DOHH2 (cell line): ENCODE measurements around the gene LENG8.

Experiments
- H3F3A ChIP-seq: fragments of 200-600 bp; sonication (generic), shearing (Covaris generic); 2 replicates; pipeline ENCODE4 v1.6.0; 2016; ENCODE audit warnings: antibody characterized with exemption, mild to moderate bottlenecking; ENCODE audit not compliant: control insufficient read depth, insufficient read depth
- H3K27ac ChIP-seq: fragments of 200-600 bp; sonication (generic); 2 replicates; pipeline ENCODE4 v1.5.1; 2014; ENCODE audit warnings: low read depth, mild to moderate bottlenecking, low read length, moderate library complexity
- H3K27me3 ChIP-seq: fragments of 200-600 bp; sonication (generic); 2 replicates; pipeline ENCODE4 v1.6.1; 2014; ENCODE audit warnings: mild to moderate bottlenecking, low read length, mixed read lengths; ENCODE audit not compliant: control insufficient read depth
- H3K36me3 ChIP-seq: fragments of 200-600 bp; sonication (generic); 2 replicates; pipeline ENCODE4 v1.6.1; 2014; ENCODE audit warnings: mild to moderate bottlenecking, low read length, moderate library complexity, mixed read lengths; ENCODE audit not compliant: control insufficient read depth
- H3K4me1 ChIP-seq: fragments of 200-600 bp; sonication (generic); 2 replicates; pipeline ENCODE4 v1.6.1; 2014; ENCODE audit warnings: mild to moderate bottlenecking, low read length, mixed read lengths; ENCODE audit not compliant: control insufficient read depth
- H3K4me2 ChIP-seq: fragments of 200-600 bp; sonication (generic); 2 replicates; pipeline ENCODE4 v1.6.0; 2014; ENCODE audit warnings: mild to moderate bottlenecking, low read length, moderate library complexity
- H3K4me3 ChIP-seq: fragments of 200-600 bp; sonication (generic); 2 replicates; pipeline ENCODE4 v1.5.1; 2014; ENCODE audit warnings: mild to moderate bottlenecking, low read length, mixed read lengths
- H3K79me2 ChIP-seq: fragments of 200-600 bp; sonication (generic); 2 replicates; pipeline ENCODE4 v1.6.1; 2014; ENCODE audit warnings: mild to moderate bottlenecking, low read length, mixed read lengths; ENCODE audit not compliant: control insufficient read depth
- H3K9me2 ChIP-seq: fragments of 200-600 bp; sonication (generic); replicated peaks from 2 replicates; pipeline ENCODE4 v1.6.1; 2014; ENCODE audit warnings: mild to moderate bottlenecking, low read length, mixed read lengths; ENCODE audit not compliant: control insufficient read depth
- H3K9me3 ChIP-seq: fragments of 200-600 bp; sonication (generic); 2 replicates; pipeline ENCODE4 v1.6.1; 2014; ENCODE audit warnings: antibody characterized with exemption, low read length, mixed read lengths; ENCODE audit not compliant: control insufficient read depth, insufficient read depth
- H4K20me1 ChIP-seq: fragments of 200-600 bp; sonication (generic); 2 replicates; pipeline ENCODE4 v1.6.0; 2014; ENCODE audit warnings: low read depth, mild to moderate bottlenecking, antibody characterized with exemption, low read length, moderate library complexity; ENCODE audit not compliant: control insufficient read depth, insufficient read depth
- EZH2phosphoT487 ChIP-seq: fragments of 200-600 bp; sonication (generic); IDR thresholded peaks from 2 replicates; pipeline ENCODE4 v1.6.1; 2017; ENCODE audit warnings: borderline replicate concordance, mild to moderate bottlenecking, antibody characterized with exemption, low read length, moderate library complexity, mixed read lengths
- TF ChIP-seq, protein P1 (sequence below): fragments of 200-600 bp; sonication (generic); IDR thresholded peaks from one replicate; pipeline ENCODE4 v1.5.1; 2014; ENCODE audit warnings: antibody characterized with exemption, mild to moderate bottlenecking, low read depth, low read length; ENCODE audit not compliant: poor library complexity, severe bottlenecking

Gene LENG8

DNA sequence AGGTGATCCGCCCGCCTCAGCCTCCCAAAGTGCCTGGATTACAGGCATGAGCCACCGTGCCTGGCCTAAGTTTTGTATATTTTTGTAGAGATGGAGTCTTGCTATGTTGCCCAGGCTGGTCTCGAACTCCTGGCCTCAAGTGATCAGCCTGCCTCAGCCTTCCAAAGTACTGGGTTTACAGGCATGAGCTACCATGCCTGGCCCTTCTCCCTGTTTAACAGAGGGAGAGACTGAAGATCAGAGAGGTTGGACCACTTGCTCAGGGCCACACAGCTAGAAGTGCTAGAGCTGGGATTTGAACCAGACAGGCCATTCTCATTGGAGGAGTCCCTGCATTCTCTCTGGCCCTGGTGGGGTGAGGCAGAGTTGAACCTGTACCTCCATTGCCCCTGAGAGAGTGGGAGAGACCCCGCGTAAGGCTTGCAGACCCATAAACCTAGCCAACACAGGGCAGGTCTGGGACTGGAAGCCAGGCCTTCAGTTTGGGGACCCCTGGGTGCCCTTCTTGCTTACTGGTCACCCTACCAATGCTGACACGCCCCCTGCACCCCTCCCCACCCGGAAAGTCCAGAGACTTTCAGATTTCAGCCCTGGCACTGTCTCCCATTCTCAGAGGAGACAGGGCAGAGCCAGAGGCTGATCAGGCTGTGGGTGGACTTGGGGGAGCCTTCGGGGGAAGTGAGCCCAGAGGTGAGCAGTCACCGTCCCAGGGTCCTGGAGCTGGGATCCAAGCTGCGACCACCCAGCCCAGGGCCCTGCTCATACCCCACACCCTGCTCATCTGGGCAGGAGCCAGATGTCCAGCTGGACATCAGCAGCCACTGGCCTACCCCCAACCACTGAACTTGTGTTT is 20.4 kb upstream of the LENG8 start:
- no peaks in the 10 kb centered on the region for H3K36me3 ChIP-seq
- no peaks in the 10 kb centered on the region for H3K9me3 ChIP-seq
- peaks cover 2% of the 10 kb centered on the region; the same call in 1 of the 2 replicates for H3K4me1 ChIP-seq
- peaks cover 13% of the 10 kb centered on the region for H3K27me3 ChIP-seq
- no peaks in the 10 kb centered on the region for H3K79me2 ChIP-seq
- H3K4me3 ChIP-seq: no peak overlapping the region
- no peak overlapping the region for H3K27ac ChIP-seq
- no peak overlapping the region for H3K4me2 ChIP-seq
- H3F3A ChIP-seq: no peaks in the 10 kb centered on the region
- H3K9me2 ChIP-seq: no peaks in the 10 kb centered on the region
- peaks cover 3% of the 10 kb centered on the region; the same call in 1 of the 2 replicates for H4K20me1 ChIP-seq
- no peak for TF ChIP-seq EZH2phosphoT487
- TF ChIP-seq, protein P1, sequence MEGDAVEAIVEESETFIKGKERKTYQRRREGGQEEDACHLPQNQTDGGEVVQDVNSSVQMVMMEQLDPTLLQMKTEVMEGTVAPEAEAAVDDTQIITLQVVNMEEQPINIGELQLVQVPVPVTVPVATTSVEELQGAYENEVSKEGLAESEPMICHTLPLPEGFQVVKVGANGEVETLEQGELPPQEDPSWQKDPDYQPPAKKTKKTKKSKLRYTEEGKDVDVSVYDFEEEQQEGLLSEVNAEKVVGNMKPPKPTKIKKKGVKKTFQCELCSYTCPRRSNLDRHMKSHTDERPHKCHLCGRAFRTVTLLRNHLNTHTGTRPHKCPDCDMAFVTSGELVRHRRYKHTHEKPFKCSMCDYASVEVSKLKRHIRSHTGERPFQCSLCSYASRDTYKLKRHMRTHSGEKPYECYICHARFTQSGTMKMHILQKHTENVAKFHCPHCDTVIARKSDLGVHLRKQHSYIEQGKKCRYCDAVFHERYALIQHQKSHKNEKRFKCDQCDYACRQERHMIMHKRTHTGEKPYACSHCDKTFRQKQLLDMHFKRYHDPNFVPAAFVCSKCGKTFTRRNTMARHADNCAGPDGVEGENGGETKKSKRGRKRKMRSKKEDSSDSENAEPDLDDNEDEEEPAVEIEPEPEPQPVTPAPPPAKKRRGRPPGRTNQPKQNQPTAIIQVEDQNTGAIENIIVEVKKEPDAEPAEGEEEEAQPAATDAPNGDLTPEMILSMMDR: no peak

DNA sequence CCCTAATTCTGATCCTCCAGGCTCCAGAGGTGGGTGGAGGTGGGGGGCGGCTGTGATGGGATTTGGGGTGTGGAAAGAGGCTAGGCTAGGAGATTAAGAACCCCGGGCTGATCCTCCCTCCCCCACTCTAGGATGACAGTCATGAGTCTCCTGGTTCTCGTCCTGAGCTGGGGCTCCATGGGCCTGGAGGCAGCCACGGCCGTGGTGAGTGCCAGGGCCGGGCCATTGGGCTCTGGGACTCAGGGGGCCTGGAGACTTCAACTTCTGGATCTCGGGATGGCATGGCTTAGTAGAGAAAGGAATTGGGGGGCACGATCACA is 19.9 kb upstream of the LENG8 start:
- Histone ChIP-seq H3K9me3 (no peaks in the 10 kb centered on the region), H3K79me2 (no peaks in the 10 kb centered on the region), H3K27ac (no peak overlapping the region), H4K20me1 (peaks cover 3% of the 10 kb centered on the region; the same call in 1 of the 2 replicates), H3K4me1 (peaks cover 2% of the 10 kb centered on the region; the same call in 1 of the 2 replicates), H3K36me3 (no peaks in the 10 kb centered on the region), H3F3A (no peaks in the 10 kb centered on the region), H3K9me2 (no peaks in the 10 kb centered on the region), H3K27me3 (peaks cover 13% of the 10 kb centered on the region), H3K4me2 (no peak overlapping the region), H3K4me3 (no peak overlapping the region)
- TF ChIP-seq EZH2phosphoT487: no peak
- TF ChIP-seq, protein P1: no peak

DNA sequence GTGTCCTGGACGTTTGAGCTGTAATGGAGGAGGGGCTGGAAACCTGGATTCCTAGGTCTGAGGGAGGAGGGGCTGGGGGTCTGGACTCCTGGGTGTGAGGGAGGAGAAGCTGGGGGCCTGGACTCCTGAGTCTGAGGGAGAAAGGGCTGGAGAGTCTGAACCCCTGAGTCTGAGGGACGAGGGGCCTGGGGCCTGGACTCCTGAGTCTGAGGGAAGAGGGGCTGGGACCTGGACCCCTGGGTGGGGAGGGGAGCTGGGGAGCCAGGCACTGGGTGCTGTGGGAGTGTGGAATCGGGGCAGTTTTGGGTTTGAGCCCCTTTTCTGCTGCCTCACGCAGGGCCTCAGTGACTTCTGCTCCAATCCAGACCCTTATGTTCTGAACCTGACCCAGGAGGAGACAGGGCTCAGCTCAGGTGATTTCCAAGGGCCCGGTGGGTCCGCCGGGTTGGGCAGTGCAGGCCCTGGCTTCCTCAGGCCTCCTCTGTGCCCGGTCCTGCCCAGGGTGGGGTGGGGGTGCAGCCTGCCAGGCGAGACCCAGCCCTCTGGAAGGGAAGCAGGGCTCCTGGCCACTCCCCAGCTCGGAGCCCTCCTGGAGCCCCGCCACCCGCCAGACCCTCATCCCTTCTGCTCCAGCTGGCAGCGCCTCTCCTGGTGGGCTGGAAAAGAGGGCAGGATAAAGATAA is 19.3 kb upstream of the LENG8 start:
- peaks cover 3% of the 10 kb centered on the region for H4K20me1 ChIP-seq
- H3K4me2 ChIP-seq: no peak overlapping the region
- peaks cover 13% of the 10 kb centered on the region for H3K27me3 ChIP-seq
- no peaks in the 10 kb centered on the region for H3K9me3 ChIP-seq
- no peaks in the 10 kb centered on the region for H3K9me2 ChIP-seq
- H3K4me3 ChIP-seq: no peak overlapping the region
- H3K27ac ChIP-seq: no peak overlapping the region
- no peaks in the 10 kb centered on the region for H3K36me3 ChIP-seq
- H3K4me1 ChIP-seq: peaks cover 2% of the 10 kb centered on the region; the same call in 1 of the 2 replicates
- H3K79me2 ChIP-seq: no peaks in the 10 kb centered on the region
- TF ChIP-seq EZH2phosphoT487: no peak
- TF ChIP-seq, protein P1: no peak
- no peaks in the 10 kb centered on the region for H3F3A ChIP-seq
